Stimulated activated naive CD8-positive, alpha-beta T cell treated with anti-CD3 and anti-CD28 coated beads, Interleukin-15, Interleukin-2, amounts not matched to agents 100 ng/mL and 50 ng/mL, for 24 hours (primary cell): Measurements from ENCODE around the gene KIAA2012.

Experiments
- H3K27ac Mint-ChIP-seq: one replicate; pipeline ENCODE4 v1.8.0; 2021; ENCODE audit warnings: mild to moderate bottlenecking, mixed read lengths
- H3K27me3 Mint-ChIP-seq: one replicate; pipeline ENCODE4 v1.8.0; 2021; ENCODE audit warnings: mixed read lengths
- H3K36me3 Mint-ChIP-seq: one replicate; pipeline ENCODE4 v1.8.0; 2021; ENCODE audit warnings: low read depth, mixed read lengths
- H3K4me1 Mint-ChIP-seq: one replicate; pipeline ENCODE4 v1.8.0; 2021; ENCODE audit warnings: low read depth, mixed read lengths
- H3K4me3 Mint-ChIP-seq: one replicate; pipeline ENCODE4 v1.8.0; 2021; ENCODE audit warnings: mild to moderate bottlenecking, mixed read lengths
- H3K9me3 Mint-ChIP-seq: one replicate; pipeline ENCODE4 v1.8.0; 2021; ENCODE audit warnings: mixed read lengths

Gene KIAA2012

GRCh38 chr2:202110491-202110890, 37.4 kb downstream of the KIAA2012 start:
- Mint-ChIP-seq H3K4me1 (no peaks in the 10 kb centered on the region), H3K4me3 (no peak overlapping the region), H3K36me3 (no peaks in the 10 kb centered on the region), H3K9me3 (no peaks in the 10 kb centered on the region), H3K27me3 (peaks cover 5% of the 10 kb centered on the region), H3K27ac (no peak overlapping the region)

- H3K36me3 Mint-ChIP-seq, result no peaks in the 10 kb centered on the region
- no peaks in the 10 kb centered on the region for H3K9me3 Mint-ChIP-seq
- no peak overlapping the region for H3K27ac Mint-ChIP-seq
- no peak overlapping the region for H3K4me3 Mint-ChIP-seq
- H3K27me3 Mint-ChIP-seq, result peaks cover 13% of the 10 kb centered on the region
- no peaks in the 10 kb centered on the region for H3K4me1 Mint-ChIP-seq
Observed at GRCh38 chr2:202112041-202112440, 39.0 kb downstream of the KIAA2012 start.

- H3K4me1 Mint-ChIP-seq, result no peaks in the 10 kb centered on the region
- peaks cover 20% of the 10 kb centered on the region for H3K27me3 Mint-ChIP-seq
- H3K9me3 Mint-ChIP-seq, result no peaks in the 10 kb centered on the region
- no peaks in the 10 kb centered on the region for H3K36me3 Mint-ChIP-seq
- no peak overlapping the region for H3K27ac Mint-ChIP-seq
- no peak overlapping the region for H3K4me3 Mint-ChIP-seq
Observed at GRCh38 chr2:202113571-202114142, 40.6 kb downstream of the KIAA2012 start.

- Mint-ChIP-seq H3K4me3 (no peak overlapping the region), H3K36me3 (no peaks in the 10 kb centered on the region), H3K9me3 (no peaks in the 10 kb centered on the region), H3K4me1 (no peaks in the 10 kb centered on the region), H3K27ac (no peak overlapping the region), H3K27me3 (peaks cover 20% of the 10 kb centered on the region)
Observed at GRCh38 chr2:202114291-202114690, 41.2 kb downstream of the KIAA2012 start.

GRCh38 chr2:202114795-202115194, 41.7 kb downstream of the KIAA2012 start:
- Mint-ChIP-seq H3K27me3 (peaks cover 20% of the 10 kb centered on the region), H3K9me3 (no peaks in the 10 kb centered on the region), H3K36me3 (no peaks in the 10 kb centered on the region), H3K4me3 (no peak overlapping the region), H3K27ac (no peak overlapping the region), H3K4me1 (no peaks in the 10 kb centered on the region)

GRCh38 chr2:202115479-202115971, 42.5 kb downstream of the KIAA2012 start:
- Mint-ChIP-seq H3K36me3 (no peaks in the 10 kb centered on the region), H3K4me3 (no peak overlapping the region), H3K27ac (no peak overlapping the region), H3K27me3 (peaks cover 20% of the 10 kb centered on the region), H3K4me1 (no peaks in the 10 kb centered on the region), H3K9me3 (peaks cover 3% of the 10 kb centered on the region)

GRCh38 chr2:202116691-202117090, 43.6 kb downstream of the KIAA2012 start:
- Mint-ChIP-seq H3K4me1 (peaks cover 1% of the 10 kb centered on the region), H3K27me3 (peaks cover 20% of the 10 kb centered on the region), H3K9me3 (peaks cover 5% of the 10 kb centered on the region), H3K4me3 (no peak overlapping the region), H3K36me3 (no peaks in the 10 kb centered on the region), H3K27ac (no peak overlapping the region)

GRCh38 chr2:202118168-202118567, 45.1 kb downstream of the KIAA2012 start:
- Mint-ChIP-seq H3K4me3 (no peak overlapping the region), H3K27ac (no peak overlapping the region)

GRCh38 chr2:202120828-202121227, 47.8 kb downstream of the KIAA2012 start:
- H3K9me3 Mint-ChIP-seq, result peaks cover 5% of the 10 kb centered on the region
- H3K36me3 Mint-ChIP-seq, result no peaks in the 10 kb centered on the region
- no peak overlapping the region for H3K27ac Mint-ChIP-seq
- H3K4me1 Mint-ChIP-seq, result peaks cover 5% of the 10 kb centered on the region
- H3K4me3 Mint-ChIP-seq, result no peak overlapping the region
- H3K27me3 Mint-ChIP-seq, result peaks cover 26% of the 10 kb centered on the region

More at GRCh38 chr2:202118168-202118567, 45.1 kb downstream of the KIAA2012 start:
- Mint-ChIP-seq H3K36me3 (no peaks in the 10 kb centered on the region), H3K27me3 (peaks cover 22% of the 10 kb centered on the region), H3K9me3 (peaks cover 5% of the 10 kb centered on the region), H3K4me1 (peaks cover 5% of the 10 kb centered on the region)

GRCh38 chr2:202121532-202122162, 48.6 kb downstream of the KIAA2012 start:
- H3K27me3 Mint-ChIP-seq, result peaks cover 23% of the 10 kb centered on the region
- H3K4me3 Mint-ChIP-seq, result no peak overlapping the region
- H3K27ac Mint-ChIP-seq, result no peak overlapping the region
- peaks cover 5% of the 10 kb centered on the region for H3K9me3 Mint-ChIP-seq
- H3K36me3 Mint-ChIP-seq, result no peaks in the 10 kb centered on the region
- H3K4me1 Mint-ChIP-seq, result peaks cover 5% of the 10 kb centered on the region

GRCh38 chr2:202122163-202122540, 49.1 kb downstream of the KIAA2012 start:
- Mint-ChIP-seq H3K4me1 (peaks cover 5% of the 10 kb centered on the region), H3K36me3 (no peaks in the 10 kb centered on the region), H3K4me3 (no peak overlapping the region), H3K27me3 (peaks cover 18% of the 10 kb centered on the region), H3K9me3 (peaks cover 5% of the 10 kb centered on the region), H3K27ac (no peak overlapping the region)

GRCh38 chr2:202122980-202123720, 50.1 kb downstream of the KIAA2012 start:
- H3K36me3 Mint-ChIP-seq, result no peaks in the 10 kb centered on the region
- H3K4me1 Mint-ChIP-seq, result peaks cover 5% of the 10 kb centered on the region
- no peak overlapping the region for H3K27ac Mint-ChIP-seq
- H3K4me3 Mint-ChIP-seq, result no peak overlapping the region
- H3K9me3 Mint-ChIP-seq, result peaks cover 5% of the 10 kb centered on the region
- peaks cover 13% of the 10 kb centered on the region for H3K27me3 Mint-ChIP-seq

- peaks cover 5% of the 10 kb centered on the region for H3K9me3 Mint-ChIP-seq
- peaks cover 5% of the 10 kb centered on the region for H3K4me1 Mint-ChIP-seq
- peaks cover 11% of the 10 kb centered on the region for H3K27me3 Mint-ChIP-seq
- H3K36me3 Mint-ChIP-seq, result no peaks in the 10 kb centered on the region
- H3K27ac Mint-ChIP-seq, result no peak overlapping the region
- no peak overlapping the region for H3K4me3 Mint-ChIP-seq
Observed at GRCh38 chr2:202124286-202124685, 51.2 kb downstream of the KIAA2012 start.

GRCh38 chr2:202127687-202128331, 54.8 kb downstream of the KIAA2012 start:
- no peaks in the 10 kb centered on the region for H3K36me3 Mint-ChIP-seq
- H3K4me3 Mint-ChIP-seq, result no peak overlapping the region
- no peak overlapping the region for H3K27ac Mint-ChIP-seq
- H3K27me3 Mint-ChIP-seq, result peaks cover 11% of the 10 kb centered on the region
- H3K4me1 Mint-ChIP-seq, result no peaks in the 10 kb centered on the region
- H3K9me3 Mint-ChIP-seq, result no peaks in the 10 kb centered on the region

GRCh38 chr2:202129841-202130240, 56.8 kb downstream of the KIAA2012 start:
- Mint-ChIP-seq H3K27ac (no peak overlapping the region), H3K9me3 (no peaks in the 10 kb centered on the region), H3K4me1 (no peaks in the 10 kb centered on the region), H3K4me3 (no peak overlapping the region), H3K27me3 (peaks cover 7% of the 10 kb centered on the region), H3K36me3 (no peaks in the 10 kb centered on the region)
